ENCODE results near the gene SORCS1.
"Not testable (repeated sequence)": the region's sequence is repeated elsewhere in the genome, so short reads cannot be mapped to it uniquely, and the experiment has no call there.

Gene SORCS1

DNA sequence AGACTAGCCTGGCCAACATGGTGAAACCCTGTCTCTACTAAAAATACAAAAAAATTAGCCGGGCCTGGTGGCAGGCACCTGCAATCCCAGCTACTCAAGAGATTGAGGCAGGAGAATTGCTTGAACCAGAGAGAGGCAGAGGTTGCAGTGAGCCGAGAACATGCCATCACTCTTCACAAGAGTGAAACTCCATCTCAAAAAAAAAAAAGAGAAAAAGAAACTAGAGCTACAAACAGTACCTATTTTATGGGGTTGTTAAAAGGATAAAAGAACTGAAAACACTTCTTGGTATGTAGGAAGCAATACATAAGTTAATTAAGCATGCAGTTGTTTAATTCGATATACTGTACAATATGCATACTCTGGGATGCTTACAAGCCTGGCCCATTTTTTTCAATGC lies 216.9 kb downstream of the SORCS1 start:
- DNase-seq (ENCODE audit: low read depth) = no peak

DNA sequence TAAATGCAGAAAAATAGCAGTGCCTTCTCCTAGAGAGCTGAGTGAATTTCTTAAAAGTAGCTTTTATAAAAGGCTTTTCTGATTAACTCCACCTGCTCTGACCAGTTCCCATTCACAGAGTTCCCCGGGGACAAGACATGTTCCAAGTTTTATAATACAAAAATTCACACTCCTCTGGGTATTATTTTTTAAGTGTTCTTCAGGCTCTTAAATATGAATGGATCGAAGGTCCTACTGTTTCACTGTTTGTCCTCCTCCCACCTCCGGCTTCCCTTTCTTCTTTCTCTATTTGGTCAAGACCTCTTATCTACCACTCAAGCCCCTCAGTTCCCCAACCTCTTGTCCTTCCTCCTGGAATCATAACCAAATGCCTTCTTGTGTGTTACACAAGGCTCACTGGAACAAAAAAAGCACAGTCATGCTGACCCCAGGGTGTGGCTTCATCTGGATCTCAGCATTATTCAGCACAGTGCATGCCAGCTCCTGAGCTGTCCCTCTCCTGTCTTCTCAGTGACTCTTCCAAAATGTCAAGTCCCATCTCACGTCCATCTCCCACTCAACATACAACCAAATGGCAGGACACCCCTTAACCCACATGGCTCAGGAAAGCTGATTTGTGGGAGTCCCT lies 222.4 kb downstream of the SORCS1 start:
- DNase-seq (ENCODE audit: low read depth) = no peak

DNA sequence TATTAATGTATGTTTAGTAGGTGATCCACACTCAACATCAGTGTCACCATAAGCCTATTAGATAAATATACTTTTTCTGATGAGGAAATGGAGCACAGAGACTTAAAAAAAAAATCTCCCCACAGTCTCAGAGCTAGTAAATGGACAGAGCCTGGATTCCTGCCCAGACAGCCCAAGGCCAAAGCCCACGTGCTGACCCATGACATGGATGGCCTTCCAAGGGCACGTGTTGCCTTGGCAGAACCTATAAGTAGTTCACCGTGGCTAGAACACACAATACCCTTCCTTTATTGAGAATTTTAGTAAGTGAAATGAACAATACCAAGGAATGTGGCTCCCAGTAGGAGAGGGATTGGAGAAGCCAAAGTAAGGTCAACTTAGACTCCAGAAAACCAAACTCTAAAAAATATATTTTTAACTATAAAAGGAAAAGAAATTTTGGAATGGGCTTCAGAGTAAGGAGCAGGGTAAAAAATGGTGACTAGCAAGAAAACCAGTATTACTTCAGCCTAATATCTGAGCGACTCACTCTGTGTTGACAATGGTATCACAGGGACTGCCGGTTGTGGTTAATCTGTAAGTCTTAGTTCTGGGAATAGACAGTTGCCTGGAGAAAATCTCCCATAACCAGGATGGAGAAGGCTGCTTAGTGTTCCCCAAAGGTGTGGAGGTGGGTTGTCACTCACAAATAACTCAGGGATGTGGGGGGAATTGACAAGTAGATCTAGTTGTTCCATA lies 223.0 kb downstream of the SORCS1 start:
- no peak for DNase-seq (ENCODE audit: low read depth)

DNA sequence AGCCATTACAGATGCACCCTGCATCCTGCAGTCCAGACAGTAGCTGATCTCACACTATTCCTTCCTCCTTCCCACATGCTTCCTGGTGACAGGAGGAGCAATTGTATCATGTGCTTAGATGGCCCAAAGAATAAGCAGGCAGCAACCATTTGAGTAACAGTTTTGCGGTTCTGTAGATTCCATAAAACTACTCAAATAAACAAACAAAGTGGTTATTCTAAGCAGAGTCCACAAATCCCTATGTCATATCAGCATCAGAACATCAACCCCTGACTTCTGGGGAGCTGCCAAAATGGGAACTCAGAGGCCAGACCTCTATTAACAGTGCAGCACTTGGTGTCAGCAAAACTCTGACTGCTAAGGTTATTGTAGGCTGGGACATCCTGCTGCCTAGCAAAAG lies 226.0 kb downstream of the SORCS1 start:
- DNase-seq (ENCODE audit: low read depth) = no peak

DNA sequence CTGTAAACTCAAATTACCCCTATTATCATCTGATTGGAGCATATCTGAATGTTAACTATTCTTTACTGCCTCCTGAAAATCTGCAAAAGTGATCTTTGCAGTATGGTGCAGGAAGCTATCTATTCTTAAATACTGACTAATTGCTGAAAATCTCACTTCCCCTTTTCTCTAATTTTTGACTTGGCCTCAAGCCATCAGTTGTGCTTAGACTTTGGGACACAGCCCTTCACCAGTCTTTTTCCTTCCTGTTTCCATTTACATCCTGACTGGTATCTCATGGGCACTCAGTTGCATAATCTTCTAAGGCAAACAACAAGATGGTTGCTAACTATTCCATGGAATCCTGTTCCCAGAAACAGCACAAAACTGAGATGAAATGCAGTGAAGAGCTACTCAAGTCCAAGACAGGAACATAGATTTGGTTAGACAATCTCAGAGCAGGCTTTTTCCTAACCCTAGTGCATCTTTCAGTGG lies 228.5 kb downstream of the SORCS1 start:
- DNase-seq (ENCODE audit: low read depth) = no peak

DNA sequence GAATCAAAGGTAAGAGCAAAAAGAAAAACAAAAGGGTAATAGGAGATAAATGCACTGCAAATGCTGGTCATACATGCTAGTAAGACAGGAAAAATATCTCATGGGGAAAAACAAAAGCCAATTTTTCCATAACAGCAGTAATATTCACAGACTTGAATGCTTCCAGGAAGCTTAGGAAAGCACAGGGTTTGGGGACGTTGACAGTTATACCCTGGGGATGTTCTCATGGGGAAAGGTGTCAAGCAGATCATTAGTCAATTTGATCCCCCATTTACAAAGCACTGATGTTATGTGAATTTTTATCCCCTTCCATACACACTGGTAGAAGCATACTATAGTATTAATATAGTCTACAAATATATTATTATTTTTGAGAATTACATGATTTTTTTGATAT lies 232.7 kb downstream of the SORCS1 start:
- DNase-seq (ENCODE audit: low read depth) = no peak

DNA sequence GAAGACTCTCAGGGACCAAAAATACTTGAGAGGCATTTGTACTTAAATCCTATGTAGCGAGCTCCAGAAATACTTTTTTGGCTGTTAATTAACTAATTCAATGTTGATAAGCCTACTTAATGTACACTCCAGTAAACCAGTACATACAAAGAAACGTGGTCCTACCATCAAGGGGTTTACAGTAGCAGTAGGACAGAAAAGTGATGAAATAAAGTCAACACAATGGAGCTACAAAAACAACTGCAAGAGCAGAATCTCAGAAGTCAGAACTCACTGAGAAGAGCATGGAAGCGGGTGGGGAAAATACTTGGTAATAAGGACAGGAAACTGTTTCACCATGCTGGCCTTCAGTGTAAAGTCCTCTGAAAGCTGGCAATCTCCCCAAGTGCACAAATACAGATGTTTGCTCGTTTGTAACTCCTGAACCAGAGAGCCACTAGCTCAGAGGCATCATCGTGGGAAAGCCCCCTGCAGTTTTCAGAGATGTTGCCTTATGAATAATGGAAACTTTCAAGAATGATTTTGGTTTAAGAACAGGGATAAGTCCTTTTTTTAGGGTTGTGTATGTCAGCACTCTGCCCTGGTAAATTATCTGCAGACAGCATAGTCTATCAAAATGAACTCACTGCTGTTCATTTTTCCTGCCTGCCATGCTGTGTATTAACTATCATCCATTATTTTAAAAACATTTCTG lies 233.2 kb downstream of the SORCS1 start:
- DNase-seq (ENCODE audit: low read depth) = no peak

DNA sequence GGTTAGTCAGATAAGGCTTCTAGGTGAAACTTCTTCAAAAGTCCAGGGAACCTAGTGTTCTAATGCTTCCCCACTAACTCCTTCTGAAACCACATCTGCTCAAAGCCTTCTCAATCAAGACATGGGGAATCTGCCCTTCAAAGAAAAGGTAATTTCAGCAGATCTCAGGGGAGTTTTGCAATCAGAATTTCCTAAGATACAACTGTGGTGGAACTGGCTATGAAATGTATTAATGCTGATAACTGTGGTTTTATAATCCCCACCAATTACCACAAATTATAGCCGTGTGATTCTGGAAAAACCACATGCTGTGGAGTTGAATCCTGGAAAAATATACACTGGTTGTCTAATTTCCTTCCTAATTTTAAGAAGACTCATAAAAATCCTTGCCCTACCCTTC lies 233.8 kb downstream of the SORCS1 start:
- no peak for DNase-seq (ENCODE audit: low read depth)

DNA sequence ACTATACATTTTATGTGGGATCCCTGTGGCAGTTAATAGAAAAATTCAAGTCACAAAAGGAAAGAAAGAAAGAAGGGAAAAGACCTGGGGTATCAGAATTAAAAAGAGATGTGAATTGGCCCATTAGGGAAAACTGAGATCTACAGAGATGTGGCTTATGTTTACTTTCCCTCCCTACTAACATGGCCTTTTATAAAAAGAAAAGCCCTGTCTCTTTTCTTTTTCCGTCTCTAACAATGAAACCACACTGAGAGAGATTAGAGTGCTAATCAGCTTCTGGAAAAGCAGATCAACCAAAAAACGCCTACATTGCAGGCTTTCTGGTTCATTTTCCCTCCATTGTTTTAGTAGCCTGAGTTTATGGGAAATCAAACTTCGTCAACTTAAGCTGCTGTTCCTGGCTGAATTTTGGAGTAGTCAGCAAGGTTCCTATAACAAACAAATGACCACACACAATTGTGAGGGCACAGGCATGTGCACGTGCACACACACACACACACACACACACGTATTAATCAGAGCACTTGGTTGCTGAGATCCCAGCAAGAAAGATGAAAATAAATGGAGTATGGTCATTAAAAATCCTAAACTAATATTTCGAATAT lies 235.1 kb downstream of the SORCS1 start:
- no peak for DNase-seq (ENCODE audit: low read depth)

DNA sequence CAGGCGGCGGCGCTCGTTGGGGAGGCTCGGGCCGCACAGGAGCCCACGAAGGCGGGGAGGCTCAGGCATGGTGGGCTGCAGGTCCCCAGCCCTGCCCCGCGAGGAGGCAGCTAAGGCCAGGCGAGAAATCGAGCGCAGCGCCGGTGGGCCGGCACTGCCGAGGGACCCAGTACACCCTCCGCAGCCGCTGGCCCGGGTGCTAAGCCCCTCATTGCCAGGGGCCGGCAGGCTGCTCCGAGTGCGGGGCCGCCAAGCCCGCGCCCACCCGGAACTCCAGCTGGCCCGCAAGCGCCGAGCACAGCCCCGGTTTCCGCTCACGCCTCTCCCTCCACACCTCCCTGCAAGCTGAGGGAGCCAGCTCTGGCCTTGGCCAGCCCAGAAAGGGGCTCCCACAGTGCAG lies 236.4 kb downstream of the SORCS1 start:
- DNase-seq (ENCODE audit: low read depth) = not testable (repeated sequence)

DNA sequence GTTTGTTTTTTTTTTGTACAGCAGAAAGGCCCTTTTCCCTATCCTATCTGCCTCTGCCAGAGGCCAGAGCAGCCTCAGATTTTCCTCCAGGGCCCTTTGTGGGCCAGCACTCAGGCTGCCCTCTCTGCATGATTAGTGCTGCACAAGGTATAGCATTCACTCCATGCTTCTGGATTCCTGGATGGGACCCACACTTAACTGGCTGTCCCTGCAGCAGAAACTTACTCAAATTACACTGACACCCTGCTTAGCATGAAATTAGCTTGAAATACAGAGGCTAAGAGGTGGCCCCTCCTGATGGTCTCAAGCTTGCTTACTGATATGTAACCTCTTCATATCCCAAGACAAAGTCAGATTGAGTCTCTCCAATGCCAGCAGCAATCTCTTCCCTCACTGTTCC lies 239.3 kb downstream of the SORCS1 start:
- DNase-seq (ENCODE audit: low read depth) = no peak

DNA sequence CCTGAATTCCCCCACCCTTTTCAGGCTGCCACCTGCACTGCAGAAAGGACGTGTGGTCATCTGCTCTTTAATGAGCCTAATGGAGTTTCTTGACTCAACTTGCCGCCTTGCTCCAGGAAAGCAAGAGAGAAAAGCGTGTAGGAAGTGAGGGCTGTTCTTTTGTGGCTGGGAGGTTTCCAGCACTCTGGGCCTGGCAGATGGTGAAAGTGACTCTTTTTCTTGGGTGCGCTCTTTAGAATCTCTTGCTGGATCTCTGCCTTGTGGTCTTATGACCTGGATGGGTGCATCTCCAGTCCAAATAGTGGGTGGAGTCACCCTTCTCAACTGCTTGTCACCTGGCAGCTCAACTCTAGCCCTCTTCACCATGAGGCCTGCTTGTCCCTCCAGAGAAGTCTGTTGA lies 244.0 kb downstream of the SORCS1 start:
- no peak for DNase-seq (ENCODE audit: low read depth)

DNA sequence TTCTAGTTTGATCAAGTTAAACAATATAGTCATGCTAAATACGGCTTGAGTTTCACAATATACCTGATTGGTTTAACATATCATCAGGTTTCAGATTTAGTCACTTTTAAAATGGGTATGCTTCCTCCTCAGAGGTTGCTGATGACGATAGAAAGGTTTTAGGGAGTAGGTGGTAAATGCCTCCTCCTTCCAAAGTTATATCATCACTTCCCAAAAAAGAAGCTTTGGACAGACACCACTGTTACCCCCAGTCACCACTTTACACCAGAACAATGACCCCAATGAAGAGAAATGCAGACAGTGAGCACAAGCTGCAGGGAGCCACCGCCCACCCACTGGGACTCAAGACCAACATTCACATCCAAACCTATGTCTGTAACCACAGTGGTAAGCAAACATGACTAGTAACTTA lies 244.6 kb downstream of the SORCS1 start:
- DNase-seq (ENCODE audit: low read depth) = no peak

DNA sequence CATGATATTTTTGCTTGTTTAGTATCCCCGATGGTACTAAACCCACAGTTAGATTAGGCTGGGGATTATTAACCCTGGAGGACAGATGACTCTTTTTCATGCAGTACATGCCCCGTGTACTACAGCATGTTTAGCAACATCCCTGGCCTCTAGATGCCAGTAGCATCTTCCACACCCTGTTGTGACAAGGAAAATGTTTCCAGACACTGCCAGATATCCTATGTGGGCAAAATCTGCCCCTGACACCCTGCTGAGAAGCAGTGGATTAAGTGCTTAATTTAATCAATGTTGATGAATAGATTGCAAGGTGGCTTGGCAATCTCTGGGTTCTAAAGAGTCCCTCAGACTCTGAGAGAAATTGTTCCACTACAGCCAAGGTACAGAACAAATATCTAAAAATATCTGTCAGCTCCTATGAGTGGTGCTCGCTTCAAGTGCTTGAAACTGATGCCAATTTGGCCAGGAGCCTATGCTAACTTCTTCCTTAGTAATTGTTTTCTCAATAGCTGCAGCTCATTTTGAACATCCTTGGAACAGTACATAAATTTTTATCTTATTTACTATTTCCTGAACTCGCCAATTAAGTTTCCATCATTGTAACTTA lies 247.0 kb downstream of the SORCS1 start:
- DNase-seq (ENCODE audit: low read depth) = no peak

DNA sequence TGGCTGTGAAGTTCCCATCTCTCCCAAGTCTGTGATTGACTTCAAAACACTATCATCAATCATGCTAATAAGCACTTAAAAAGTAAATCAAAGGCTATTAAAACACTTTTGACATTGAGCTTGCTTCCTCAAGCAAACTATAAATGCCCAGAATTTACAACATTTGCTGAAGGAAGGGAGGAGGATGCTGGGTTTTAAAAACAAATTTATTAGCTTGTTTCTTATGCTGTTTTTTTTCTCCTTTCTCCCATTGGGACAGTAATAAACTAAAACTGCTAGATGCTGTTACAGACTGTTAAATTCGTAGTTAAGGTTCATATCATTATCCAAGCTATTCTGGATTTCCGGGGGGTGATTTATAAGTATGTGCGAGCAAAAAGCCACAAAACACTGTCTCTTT lies 250.5 kb downstream of the SORCS1 start:
- no peak for DNase-seq (ENCODE audit: low read depth)

DNA sequence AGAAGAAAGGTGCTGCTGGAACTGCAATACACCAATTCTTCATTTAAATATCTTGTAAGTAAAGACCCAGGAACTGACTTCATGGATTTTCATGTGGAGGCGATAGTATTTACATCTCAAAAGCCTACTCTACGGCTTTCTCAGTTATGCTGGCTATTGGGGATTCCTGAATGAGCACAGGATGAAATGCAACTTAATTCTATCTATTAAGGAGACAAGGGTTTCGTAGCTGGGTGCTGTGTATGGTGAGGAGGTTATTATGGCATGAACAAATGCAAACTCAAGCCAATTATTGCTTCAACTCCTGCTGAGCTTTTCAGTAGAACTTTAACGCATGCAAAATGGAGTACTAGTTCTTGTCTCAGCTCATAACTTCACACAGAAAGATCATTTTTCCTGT lies 251.2 kb downstream of the SORCS1 start:
- no peak for DNase-seq (ENCODE audit: low read depth)

DNA sequence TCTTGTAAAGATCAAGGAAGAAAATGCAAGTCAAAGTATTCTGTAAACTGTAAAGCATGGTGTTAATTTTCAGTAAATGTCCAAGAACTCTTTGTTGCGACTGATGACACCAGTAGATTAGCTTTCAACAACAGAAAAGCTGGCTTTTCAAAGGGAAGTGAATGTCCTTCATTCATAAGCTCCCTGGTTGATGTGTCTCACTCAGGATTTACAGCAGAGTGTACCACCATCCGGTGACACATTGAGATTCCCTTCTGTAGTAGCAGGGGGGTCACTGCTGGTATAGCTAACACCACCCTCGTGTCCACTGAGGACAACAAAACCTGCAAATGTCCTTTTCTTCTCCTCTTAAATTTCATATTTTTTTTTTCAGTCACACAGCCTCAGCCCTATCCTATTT lies 253.4 kb downstream of the SORCS1 start:
- DNase-seq (ENCODE audit: low read depth) = no peak

DNA sequence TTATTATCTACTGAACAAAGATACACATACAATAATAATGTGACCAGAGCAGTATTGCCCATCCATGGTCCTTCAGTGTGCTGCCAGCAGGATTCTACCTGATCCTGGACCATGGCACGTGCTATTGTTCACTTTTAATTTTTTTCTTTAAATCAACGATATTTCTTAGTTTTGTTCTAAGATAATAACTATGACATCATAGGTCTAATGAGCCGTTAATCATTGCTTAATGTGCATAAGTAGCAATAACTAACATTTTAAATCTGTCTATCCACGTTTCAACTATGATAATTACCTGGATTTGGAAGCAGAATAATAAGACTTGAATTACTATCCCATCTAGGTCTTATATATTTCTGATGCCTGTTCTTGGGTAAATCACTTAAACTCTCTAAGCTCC lies 253.8 kb downstream of the SORCS1 start:
- no peak for DNase-seq (ENCODE audit: low read depth)

DNA sequence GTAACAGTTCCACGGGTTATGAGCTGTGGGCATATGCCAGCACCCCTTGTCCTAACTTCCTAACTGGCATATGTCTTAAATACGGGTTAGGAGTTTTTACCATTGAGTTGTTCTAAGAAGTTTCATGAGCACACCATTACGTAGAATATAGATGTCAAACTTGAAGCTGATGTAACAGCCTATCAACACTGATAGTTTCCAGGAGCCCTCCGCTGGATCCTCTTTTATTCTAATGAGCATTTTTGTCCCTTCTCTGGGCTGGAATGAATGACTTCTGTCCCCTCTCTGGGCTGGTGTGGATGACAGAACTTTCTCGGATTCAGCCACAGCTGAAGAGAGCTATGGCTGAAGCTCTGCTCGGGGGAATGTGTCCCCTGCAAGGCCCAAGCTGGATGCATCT lies 256.3 kb downstream of the SORCS1 start:
- DNase-seq (ENCODE audit: low read depth) = no peak

DNA sequence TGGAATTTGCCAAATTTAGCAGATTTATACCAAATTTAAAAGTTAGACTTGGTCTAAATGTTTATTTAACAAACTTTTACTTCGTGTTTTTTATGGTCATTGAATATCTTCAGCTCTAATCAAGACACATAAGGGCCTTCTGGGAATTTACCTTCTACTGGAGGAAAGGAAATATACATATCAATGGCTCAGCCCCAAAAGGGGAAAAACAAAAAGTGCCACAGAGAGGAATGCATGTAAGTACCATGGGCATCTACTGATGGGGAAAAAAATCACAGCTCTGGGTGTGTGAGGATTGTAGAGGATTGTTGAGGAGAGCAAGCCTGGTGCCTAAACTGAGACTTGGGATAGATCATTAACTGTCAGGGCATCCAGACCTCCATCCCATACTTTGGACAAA lies 260.3 kb downstream of the SORCS1 start:
- no peak for DNase-seq (ENCODE audit: low read depth)

DNA sequence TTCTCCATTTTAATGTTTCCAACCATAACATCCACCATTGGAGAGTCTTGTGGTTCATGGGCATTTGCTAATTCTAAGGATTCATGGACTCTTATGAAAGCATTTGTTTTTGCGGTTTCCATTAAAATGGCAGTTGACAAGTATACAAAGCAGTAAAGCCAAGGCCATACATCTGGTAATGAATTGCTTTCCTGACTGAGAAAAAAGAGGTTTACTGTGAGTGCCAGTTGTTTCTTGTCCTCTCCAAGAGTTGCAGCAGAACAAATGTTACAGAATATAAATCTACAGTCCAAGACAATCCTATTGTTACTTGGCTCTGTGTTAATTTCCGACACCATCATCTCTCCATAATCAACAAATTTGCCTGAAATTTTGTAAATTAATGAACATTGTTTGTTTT lies 261.3 kb downstream of the SORCS1 start:
- DNase-seq (ENCODE audit: low read depth) = no peak

DNA sequence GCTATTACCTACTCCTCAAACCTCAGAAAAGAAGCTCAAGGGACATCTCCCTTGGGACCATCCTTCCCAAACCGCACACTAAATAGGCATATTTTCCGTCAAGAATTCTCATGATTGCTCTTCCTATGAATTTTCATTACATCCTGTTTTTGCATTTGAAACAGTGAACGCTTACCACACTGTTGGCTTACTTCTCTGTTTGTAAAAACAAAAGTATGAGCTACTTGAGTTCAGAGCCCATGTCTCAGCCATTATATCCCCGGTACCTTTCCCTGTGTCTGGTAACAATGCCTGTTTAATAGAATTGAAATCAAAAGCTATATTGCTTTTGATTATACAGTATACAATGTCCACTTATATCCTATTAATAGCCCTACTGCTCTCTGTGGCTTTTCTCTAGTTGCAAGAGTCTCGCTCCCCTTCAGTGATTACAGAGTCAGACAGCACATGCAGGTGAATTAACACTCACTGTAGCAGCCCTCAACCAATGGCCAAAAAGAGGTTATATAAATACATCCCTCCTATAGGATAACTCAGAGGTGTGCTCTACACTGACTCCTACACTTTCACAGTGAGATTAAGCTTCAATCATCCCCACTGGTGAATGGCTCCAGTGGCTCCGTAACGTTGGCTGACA lies 264.4 kb downstream of the SORCS1 start:
- DNase-seq (ENCODE audit: low read depth) = no peak
